ENCODE measurements around the gene SLC7A1. TPM values are rescaled to one million over a fixed set of nuclear protein-coding genes. Genes with fewer than 3 reads are reported as not detected.

SLC7A1 gene
- total and polyA plus RNA-seq, 2 experiments from 2014 or later, result 23.0 to 74.7 TPM

- no peak overlapping the region for H3K4me3 ChIP-seq
- H3K27me3 Mint-ChIP-seq (ENCODE audit: insufficient read depth, low read depth, poor library complexity), result peaks cover 8% of the 10 kb centered on the region
- no peaks in the 10 kb centered on the region for H3K9me3 Mint-ChIP-seq
- H3K36me3 Mint-ChIP-seq (ENCODE audit: low read depth), result peaks cover 88% of the 10 kb centered on the region
- no peak overlapping the region for H3K4me3 Mint-ChIP-seq
- no peak overlapping the region for H3K4me2 ChIP-seq
- TF ChIP-seq CREB1 (CRISPR knock-in tag; IDR thresholded peaks at IDR 0.05; ENCODE audit: low read depth), result no peak
- no peak for TF ChIP-seq STAT1 (IDR thresholded peaks at IDR 0.05; ENCODE audit: unreplicated experiment)
- no peak for TF ChIP-seq JUNB (IDR thresholded peaks at IDR 0.05; ENCODE audit: unreplicated experiment)
- TF ChIP-seq REST (IDR thresholded peaks at IDR 0.05; ENCODE audit: unreplicated experiment), result no peak
- no peak for TF ChIP-seq NANOG (IDR thresholded peaks at IDR 0.05; ENCODE audit: borderline replicate concordance)
- TF ChIP-seq ZNF114 (CRISPR knock-in tag; IDR thresholded peaks at IDR 0.05), result no peak
- TF ChIP-seq EZH2phosphoT487 (IDR thresholded peaks at IDR 0.05; ENCODE audit: unreplicated experiment), result no peak
- no peaks in the 10 kb centered on the region for H3K27me3 ChIP-seq (ENCODE audit: insufficient read depth)
- no peak overlapping the region for H3K27ac ChIP-seq (ENCODE audit: low read depth)
- ATAC-seq, result no peak
- DNase-seq (ENCODE audit: low spot score), result no peak
- peaks cover 28% of the 10 kb centered on the region for H3K79me2 ChIP-seq (replicated peaks; ENCODE audit: insufficient read depth)
- peaks cover 20% of the 10 kb centered on the region for H4K20me1 ChIP-seq (replicated peaks; ENCODE audit: insufficient read depth)
- H3K4me1 Mint-ChIP-seq, result no peaks in the 10 kb centered on the region
- no peak overlapping the region for H2AFZ ChIP-seq
- H3K9me2 ChIP-seq (ENCODE audit: insufficient read depth), result no peaks in the 10 kb centered on the region
- H3K27ac Mint-ChIP-seq, result no peak overlapping the region
- H3K36me3 ChIP-seq (ENCODE audit: insufficient read depth), result peaks cover 46% of the 10 kb centered on the region
- H3F3A ChIP-seq (replicated peaks; ENCODE audit: low read depth), result no peaks in the 10 kb centered on the region
- no peaks in the 10 kb centered on the region for H3K4me1 ChIP-seq (ENCODE audit: insufficient read depth)
Observed at GRCh38 chr13:29527511-29527910, 68.0 kb downstream of the SLC7A1 start.

GRCh38 chr13:29526741-29527140, 68.7 kb downstream of the SLC7A1 start:
- Histone ChIP-seq H3K4me1 (ENCODE audit: insufficient read depth) (no peaks in the 10 kb centered on the region), H3K4me2 (no peak overlapping the region), H3K9me2 (ENCODE audit: insufficient read depth) (no peaks in the 10 kb centered on the region), H2AFZ (no peak overlapping the region), H3K27me3 (ENCODE audit: insufficient read depth) (no peaks in the 10 kb centered on the region), H3K27ac (ENCODE audit: low read depth) (no peak overlapping the region), H3K4me3 (no peak overlapping the region), H3F3A (replicated peaks; ENCODE audit: low read depth) (no peaks in the 10 kb centered on the region), H3K79me2 (replicated peaks; ENCODE audit: insufficient read depth) (peaks cover 28% of the 10 kb centered on the region), H3K36me3 (ENCODE audit: insufficient read depth) (peaks cover 46% of the 10 kb centered on the region), H4K20me1 (replicated peaks; ENCODE audit: insufficient read depth) (peaks cover 15% of the 10 kb centered on the region)
- H3K4me3 Mint-ChIP-seq, result no peak overlapping the region
- ATAC-seq (no peak), DNase-seq (ENCODE audit: low spot score) (no peak)
- H3K36me3 Mint-ChIP-seq (ENCODE audit: low read depth), result peaks cover 88% of the 10 kb centered on the region
- H3K9me3 Mint-ChIP-seq, result no peaks in the 10 kb centered on the region
- peaks cover 8% of the 10 kb centered on the region for H3K27me3 Mint-ChIP-seq (ENCODE audit: insufficient read depth, low read depth, poor library complexity)
- no peak for TF ChIP-seq ZNF462 (CRISPR knock-in tag; IDR thresholded peaks at IDR 0.05)
- no peak for TF ChIP-seq STAT1 (IDR thresholded peaks at IDR 0.05; ENCODE audit: unreplicated experiment)
- no peak for TF ChIP-seq ZNF331 (CRISPR knock-in tag; IDR thresholded peaks at IDR 0.05; ENCODE audit: low read depth)
- TF ChIP-seq CREB1 (CRISPR knock-in tag; IDR thresholded peaks at IDR 0.05; ENCODE audit: low read depth), result no peak
- TF ChIP-seq EZH2phosphoT487 (IDR thresholded peaks at IDR 0.05; ENCODE audit: unreplicated experiment), result no peak
- TF ChIP-seq EZH2 (IDR thresholded peaks at IDR 0.05; ENCODE audit: low read depth, unreplicated experiment), result no peak
- no peak for TF ChIP-seq NANOG (IDR thresholded peaks at IDR 0.05; ENCODE audit: borderline replicate concordance)
- TF ChIP-seq, protein P1, sequence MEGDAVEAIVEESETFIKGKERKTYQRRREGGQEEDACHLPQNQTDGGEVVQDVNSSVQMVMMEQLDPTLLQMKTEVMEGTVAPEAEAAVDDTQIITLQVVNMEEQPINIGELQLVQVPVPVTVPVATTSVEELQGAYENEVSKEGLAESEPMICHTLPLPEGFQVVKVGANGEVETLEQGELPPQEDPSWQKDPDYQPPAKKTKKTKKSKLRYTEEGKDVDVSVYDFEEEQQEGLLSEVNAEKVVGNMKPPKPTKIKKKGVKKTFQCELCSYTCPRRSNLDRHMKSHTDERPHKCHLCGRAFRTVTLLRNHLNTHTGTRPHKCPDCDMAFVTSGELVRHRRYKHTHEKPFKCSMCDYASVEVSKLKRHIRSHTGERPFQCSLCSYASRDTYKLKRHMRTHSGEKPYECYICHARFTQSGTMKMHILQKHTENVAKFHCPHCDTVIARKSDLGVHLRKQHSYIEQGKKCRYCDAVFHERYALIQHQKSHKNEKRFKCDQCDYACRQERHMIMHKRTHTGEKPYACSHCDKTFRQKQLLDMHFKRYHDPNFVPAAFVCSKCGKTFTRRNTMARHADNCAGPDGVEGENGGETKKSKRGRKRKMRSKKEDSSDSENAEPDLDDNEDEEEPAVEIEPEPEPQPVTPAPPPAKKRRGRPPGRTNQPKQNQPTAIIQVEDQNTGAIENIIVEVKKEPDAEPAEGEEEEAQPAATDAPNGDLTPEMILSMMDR (conservative IDR thresholded peaks at IDR 0.05; ENCODE audit: low read depth in 2 of 2), result no peak
- H3K4me1 Mint-ChIP-seq, result 0 out of 3 replicates have a peak, but pooled peaks cover 6% of the 10 kb centered on the region
- H3K27ac Mint-ChIP-seq, result no peak overlapping the region
